Spleen (tissue), 11 donors: ENCODE results near the gene RNF146. TPM values are rescaled to one million over a fixed set of nuclear protein-coding genes. Genes with fewer than 3 reads are reported as not detected.

Experiments used
- DNase-seq: peaks from one replicate; pipeline ENCODE4 v3.0.0-alpha.2; 2020
- H3K27ac ChIP-seq, 8 donors: fragments of 200-600 bp; sonication (generic) in 7 of 8; 1 replicate in 4 of 8; 2 replicates in 4 of 8; pipeline versions ENCODE4 v1.5.0 to v1.8.0; 2016 to 2021; ENCODE audit warnings: inconsistent platforms in 4 of 8, mild to moderate bottlenecking in 4 of 8, moderate library complexity in 1 of 8
- H3K27me3 ChIP-seq, 7 donors: fragments of 200-600 bp; sonication (generic) in 6 of 7; replicated peaks in 1 of 7; 1 replicate in 4 of 7; 2 replicates in 3 of 7; pipeline versions ENCODE4 v1.5.0 to v1.8.0; 2016 to 2021; ENCODE audit warnings: inconsistent platforms in 3 of 7, mild to moderate bottlenecking in 1 of 7
- H3K36me3 ChIP-seq, 6 donors: fragments of 200-600 bp; sonication (generic) in 5 of 6; 1 replicate in 4 of 6; 2 replicates in 2 of 6; pipeline versions ENCODE4 v1.5.0 to v1.8.0; 2016 to 2021; ENCODE audit warnings: inconsistent platforms in 2 of 6
- H3K4me1 ChIP-seq, 6 donors: fragments of 200-600 bp; sonication (generic) in 5 of 6; 1 replicate in 3 of 6; 2 replicates in 3 of 6; pipeline versions ENCODE4 v1.5.0 to v1.8.0; 2016 to 2021; ENCODE audit warnings: inconsistent platforms in 3 of 6
- H3K4me3 ChIP-seq, 8 donors: fragments of 200-600 bp; sonication (generic) in 7 of 8; 1 replicate in 4 of 8; 2 replicates in 4 of 8; pipeline versions ENCODE4 v1.5.0 to v1.8.0; 2016 to 2021; ENCODE audit warnings: inconsistent platforms in 4 of 8, mild to moderate bottlenecking in 4 of 8, moderate library complexity in 2 of 8
- H3K9me3 ChIP-seq, 8 donors: fragments of 200-600 bp; sonication (generic) in 7 of 8; 1 replicate in 4 of 8; 2 replicates in 4 of 8; pipeline versions ENCODE4 v1.5.0 to v1.8.0; 2016 to 2021; ENCODE audit warnings: inconsistent platforms in 4 of 8
- CTCF ChIP-seq, 11 experiments: fragments of 200-600 bp in 7 of 11; fragments of 450-650 bp in 4 of 11; sonication (generic) in 4 of 11; IDR thresholded peaks in 8 of 11; conservative IDR thresholded peaks in 3 of 11; 1 replicate in 7 of 11; 2 replicates in 4 of 11; pipeline versions ENCODE4 v1.4.0 to v1.8.0; 2016 to 2021; ENCODE audit warnings: antibody characterized with exemption in 11 of 11, inconsistent platforms in 4 of 11, mild to moderate bottlenecking in 1 of 11
- POLR2A ChIP-seq, 3 donors: fragments of 450-650 bp; IDR thresholded peaks; one replicate each; pipeline ENCODE4 v1.5.1; 2017; ENCODE audit warnings: antibody characterized with exemption in 3 of 3, mild to moderate bottlenecking in 1 of 3
- POLR2AphosphoS5 ChIP-seq, 3 donors: sonication (generic); formaldehyde crosslinking; IDR thresholded peaks; one replicate each; pipeline ENCODE4 v1.5.1; 2017; ENCODE audit warnings: antibody characterized with exemption in 3 of 3
- WGBS, 5 donors: extraction: QIAGEN DNeasy Blood & Tissue Kit in 3 of 5; methylation state at CpG; one replicate each; pipeline versions ENCODE4 v1.1.5 to v1.1.7; 2013 to 2018; 5-methylcytosine and 5-hydroxymethylcytosine counted together
- intact Hi-C: fragments of 100-400 bp; cut with DNase I; formaldehyde crosslinking; loops from one replicate; pipeline ENCODE4 v1.15.0; 2023; ENCODE audit warnings: low total_unique reads
- polyA plus RNA-seq, 3 donors: library from polyadenylated mRNA; stranded (reverse); fragments of 200-250 nt; gene quantifications; one replicate each; pipeline ENCODE4 v1.2.1, GENCODE V29; 2013
- total RNA-seq, 7 donors: library from RNA; depleted of rRNA in 3 of 7; stranded (reverse); fragments of >200 nt in 3 of 7; fragmentation: NEBNext Ultra II Directional in 4 of 7; extraction: Animal tissue kit (Norgen Biotek cat#: 25700) in 4 of 7; gene quantifications; one replicate each; pipeline versions ENCODE4 v1.1.0 to v1.2.1, GENCODE V29; 2016 to 2021
- donor health status: healthy with polysubstance abuse.
- donor health status: DM: no; HTN: no; CAD: no; lungs with moderate emphysema.
- donor health status: DM: no; HTN: no; CAD: no.
- donor health status: Bipolar disorder and iron deficiency.
- donor health status: healthy.
- donor health status: DM: no; HTN: no; CAD: no.
- donor health status: DM: yes; HTN: yes; CAD: no.

RNF146 gene
- total and polyA plus RNA-seq, 10 donors, result 31.5 to 125 (median 64.2) TPM

GRCh38 chr6:127247114-127248096, 19.3 kb upstream of the RNF146 start:
- Histone ChIP-seq H3K4me1 (no peaks in the 10 kb centered on the region), H3K27ac (no peak overlapping the region), H3K27me3 (no peaks in the 10 kb centered on the region), H3K36me3 (no peaks in the 10 kb centered on the region), H3K4me3 (no peak overlapping the region), H3K9me3 (no peaks in the 10 kb centered on the region)
- TF ChIP-seq POLR2AphosphoS5 (IDR thresholded peaks at IDR 0.05) (no peak), CTCF (IDR thresholded peaks at IDR 0.05 in 8 of 11, conservative IDR thresholded peaks at IDR 0.05 in 3 of 11) (no peak), POLR2A (IDR thresholded peaks at IDR 0.05) (no peak)
- no peak for DNase-seq
- intact Hi-C loops, result no loop called here
- 70 to 90% (median 78%) methylated on average over 4 of the region's 4 CpGs for WGBS, 5 donors

- no peaks in the 10 kb centered on the region for H3K27me3 ChIP-seq
- H3K27ac ChIP-seq, result no peak overlapping the region
- TF ChIP-seq POLR2AphosphoS5 (IDR thresholded peaks at IDR 0.05), result no peak
- no peak for TF ChIP-seq CTCF (IDR thresholded peaks at IDR 0.05 in 8 of 11, conservative IDR thresholded peaks at IDR 0.05 in 3 of 11)
- no peak for TF ChIP-seq POLR2A (IDR thresholded peaks at IDR 0.05)
- DNase-seq, result no peak
- no peaks in the 10 kb centered on the region for H3K9me3 ChIP-seq
- H3K4me1 ChIP-seq, result no peaks in the 10 kb centered on the region
- WGBS, 5 donors, result 83 to 100% (median 96%) methylated on average over 1 of the region's 1 CpG
- H3K4me3 ChIP-seq, result no peak overlapping the region
- intact Hi-C loops, result no loop called here
- H3K36me3 ChIP-seq, result no peaks in the 10 kb centered on the region
Measured at GRCh38 chr6:127249621-127250020, 17.0 kb upstream of the RNF146 start.

GRCh38 chr6:127255286-127255685, 11.4 kb upstream of the RNF146 start:
- Histone ChIP-seq H3K36me3 (no peaks in the 10 kb centered on the region), H3K4me1 (no peaks in the 10 kb centered on the region), H3K9me3 (no peaks in the 10 kb centered on the region), H3K27me3 (no peaks in the 10 kb centered on the region), H3K4me3 (no peak overlapping the region), H3K27ac (no peak overlapping the region)
- no peak for TF ChIP-seq CTCF (IDR thresholded peaks at IDR 0.05 in 8 of 11, conservative IDR thresholded peaks at IDR 0.05 in 3 of 11)
- TF ChIP-seq POLR2AphosphoS5 (IDR thresholded peaks at IDR 0.05), result no peak
- no peak for TF ChIP-seq POLR2A (IDR thresholded peaks at IDR 0.05)
- intact Hi-C loops, result no loop called here
- WGBS, 5 donors, result 91 to 96% (median 94%) methylated on average over 5 to 6 of the region's 6 CpGs
- no peak for DNase-seq

GRCh38 chr6:127262896-127263295, 3.8 kb upstream of the RNF146 start:
- Histone ChIP-seq H3K4me1 (peaks cover 0 to 17% (median 9%) of the 10 kb centered on the region in 6 donors), H3K4me3 (no peak overlapping the region), H3K27ac (no peak overlapping the region), H3K27me3 (no peaks in the 10 kb centered on the region), H3K36me3 (no peaks in the 10 kb centered on the region), H3K9me3 (no peaks in the 10 kb centered on the region)
- no peak for TF ChIP-seq POLR2AphosphoS5 (IDR thresholded peaks at IDR 0.05)
- TF ChIP-seq POLR2A (IDR thresholded peaks at IDR 0.05), result no peak
- TF ChIP-seq CTCF (IDR thresholded peaks at IDR 0.05 in 8 of 11, conservative IDR thresholded peaks at IDR 0.05 in 3 of 11), result no peak
- 69 to 91% (median 81%) methylated on average over 1 of the region's 1 CpG for WGBS, 5 donors
- no peak for DNase-seq
- intact Hi-C loops, result loop anchor here (10.0 kb wide), 1 partner anchor 1278 kb away; the partner anchor contains the start of gene TRMT11
